Measurements from ENCODE around the gene TNFRSF4. TPM values are rescaled to one million over a fixed set of nuclear protein-coding genes. Genes with fewer than 3 reads are reported as not detected.

The TNFRSF4 gene
- total RNA-seq, 4 donors from 2014 or later = 0.42 to 2.1 (median 0.46) TPM; not detected in 1

- TF ChIP-seq CTCF (IDR thresholded peaks at IDR 0.05 in 4 of 5, conservative IDR thresholded peaks at IDR 0.05 in 1 of 5) (no peak), POLR2A (IDR thresholded peaks at IDR 0.05) (peak in 1 of 2 donors; percentile 3)
- peak; percentile 13 to 20 for ATAC-seq
- Histone ChIP-seq H3K4me3 (peak within 1 kb of the TSS; percentile 88 to 99 (median 91)), H3K9me3 (no peaks in the 10 kb centered on the region), H3K27ac (peak within 1 kb of the TSS; percentile 87 to 98 (median 93)), H3K27me3 (peaks cover 1 to 4% (median 2%) of the 10 kb centered on the region in 3 donors), H3K4me1 (peaks cover 23% of the 10 kb centered on the region in 2 donors), H3K36me3 (peaks cover 0 to 14% of the 10 kb centered on the region in 2 donors)
- in situ Hi-C loops (cut with MboI; ENCODE audit: low sequenced_read_pairs in 4 of 4) = no loop called here
- intact Hi-C loops (cut with DNase I; ENCODE audit: low total_unique reads) = loop anchor here (1.0 kb wide), 1 partner anchor 41 kb away; the partner anchor contains the start of gene UBE2J2
- no peak for DNase-seq
Measured at GRCh38 chr1:1232208-1232795, 18.3 kb upstream of the TNFRSF4 start, which contains the start of gene B3GALT6. B3GALT6 (plus strand) TSS chr1:1232237; CDS start chr1:1232279, 42 bp downstream.

GRCh38 chr1:1231400-1232207 is 17.7 kb upstream of the TNFRSF4 start, which contains the start of gene SDF4:
SDF4 (minus strand) TSS chr1:1232001; CDS start chr1:1228772, 3,229 bp downstream.
- Histone ChIP-seq H3K9me3 (no peaks in the 10 kb centered on the region), H3K4me3 (peak within 1 kb of the TSS; percentile 88 to 99 (median 91)), H3K4me1 (peaks cover 23% of the 10 kb centered on the region in 2 donors), H3K27ac (peak within 1 kb of the TSS; percentile 87 to 98 (median 93)), H3K36me3 (peaks cover 0 to 19% of the 10 kb centered on the region in 2 donors), H3K27me3 (no peaks in the 10 kb centered on the region)
- ATAC-seq (peak; percentile 90 to 93), DNase-seq (peak; percentile 94 to 95)
- TF ChIP-seq POLR2A (IDR thresholded peaks at IDR 0.05) = peak; percentile 51 to 74
- TF ChIP-seq CTCF (IDR thresholded peaks at IDR 0.05 in 4 of 5, conservative IDR thresholded peaks at IDR 0.05 in 1 of 5) = peak in 1 of 5 experiments; percentile 14
- in situ Hi-C loops (cut with MboI; ENCODE audit: low sequenced_read_pairs in 4 of 4) (no loop called here), intact Hi-C loops (cut with DNase I; ENCODE audit: low total_unique reads) (loop anchor here (1.0 kb wide), 1 partner anchor 42 kb away; the partner anchor contains the start of gene UBE2J2)

GRCh38 chr1:1230656-1231399 is 16.9 kb upstream of the TNFRSF4 start:
- Histone ChIP-seq H3K27ac (peak overlapping the region; percentile 87 to 98 (median 93)), H3K9me3 (no peaks in the 10 kb centered on the region), H3K4me1 (peaks cover 23% of the 10 kb centered on the region in 2 donors), H3K36me3 (peaks cover 0 to 21% of the 10 kb centered on the region in 2 donors), H3K4me3 (peak overlapping the region; percentile 88 to 99 (median 91)), H3K27me3 (no peaks in the 10 kb centered on the region)
- ATAC-seq (peak in 1 of 2 donors; percentile 49), DNase-seq (peak in 1 of 2 donors; percentile 49)
- intact Hi-C loops (cut with DNase I; ENCODE audit: low total_unique reads) (no loop called here), in situ Hi-C loops (cut with MboI; ENCODE audit: low sequenced_read_pairs in 4 of 4) (no loop called here)
- TF ChIP-seq CTCF (IDR thresholded peaks at IDR 0.05 in 4 of 5, conservative IDR thresholded peaks at IDR 0.05 in 1 of 5) = peak in 1 of 5 experiments; percentile 18
- TF ChIP-seq POLR2A (IDR thresholded peaks at IDR 0.05) = peak; percentile 22 to 46

GRCh38 chr1:1229770-1230169 is 15.8 kb upstream of the TNFRSF4 start:
- ATAC-seq (no peak), DNase-seq (no peak)
- H3K4me1 ChIP-seq = peaks cover 23 to 29% of the 10 kb centered on the region in 2 donors
- H3K9me3 ChIP-seq = no peaks in the 10 kb centered on the region
- H3K36me3 ChIP-seq = peaks cover 0 to 26% of the 10 kb centered on the region in 2 donors
- no peaks in the 10 kb centered on the region for H3K27me3 ChIP-seq
- H3K27ac ChIP-seq = peak overlapping the region in 1 of 4 donors; percentile 87
- in situ Hi-C loops (cut with MboI; ENCODE audit: low sequenced_read_pairs in 4 of 4) = no loop called here
- intact Hi-C loops (cut with DNase I; ENCODE audit: low total_unique reads) = no loop called here
- peak overlapping the region; percentile 88 to 99 (median 91) for H3K4me3 ChIP-seq
- no peak for TF ChIP-seq CTCF (IDR thresholded peaks at IDR 0.05 in 4 of 5, conservative IDR thresholded peaks at IDR 0.05 in 1 of 5)
- TF ChIP-seq POLR2A (IDR thresholded peaks at IDR 0.05) = no peak
